Upper lobe of left lung (tissue), 6 donors: Measurements from ENCODE around the gene SH2D3C. TPM values are rescaled to one million over a fixed set of nuclear protein-coding genes. Genes with fewer than 3 reads are reported as not detected.

Source experiments
- ATAC-seq, 2 donors: fragments of 200-7000 bp; cut with Tn5 transposase; one replicate each; pipeline ENCODE4 v1.9.1; 2022; ENCODE audit warnings: mild to moderate bottlenecking in 2 of 2, moderate library complexity in 2 of 2; ENCODE audit not compliant: low FRiP score in 2 of 2
- DNase-seq, 2 donors: peaks; one replicate each; pipeline ENCODE4 v3.0.0-alpha.2; 2019 to 2020
- H3K27ac ChIP-seq, 4 donors: fragments of 200-600 bp; sonication (generic); one replicate each; pipeline ENCODE4 v1.5.1; 2016 to 2019
- H3K27me3 ChIP-seq, 4 donors: fragments of 200-600 bp; sonication (generic); one replicate each; pipeline ENCODE4 v1.5.1; 2017 to 2019
- H3K36me3 ChIP-seq, 4 donors: fragments of 200-600 bp; sonication (generic); one replicate each; pipeline ENCODE4 v1.5.1; 2016 to 2019
- H3K4me1 ChIP-seq, 4 donors: fragments of 200-600 bp; sonication (generic); one replicate each; pipeline ENCODE4 v1.5.1; 2018 to 2019
- H3K4me3 ChIP-seq, 4 donors: fragments of 200-600 bp; sonication (generic); one replicate each; pipeline ENCODE4 v1.5.1; 2017 to 2019; ENCODE audit warnings: mild to moderate bottlenecking in 2 of 4, moderate library complexity in 1 of 4
- H3K9me3 ChIP-seq, 4 donors: fragments of 200-600 bp; sonication (generic); one replicate each; pipeline ENCODE4 v1.5.1; 2018 to 2019
- EP300 ChIP-seq, 4 donors: sonication (generic); formaldehyde crosslinking; IDR thresholded peaks; one replicate each; pipeline ENCODE4 v1.5.1; 2017; ENCODE audit warnings: antibody characterized with exemption in 4 of 4, control low read depth in 2 of 4
- POLR2A ChIP-seq, 4 donors: fragments of 450-650 bp; IDR thresholded peaks; one replicate each; pipeline ENCODE4 v1.5.1; 2016 to 2017; ENCODE audit warnings: antibody characterized with exemption in 4 of 4, mild to moderate bottlenecking in 2 of 4
- POLR2AphosphoS5 ChIP-seq, 2 donors: sonication (generic); formaldehyde crosslinking; IDR thresholded peaks; one replicate each; pipeline ENCODE4 v1.5.1; 2017; ENCODE audit warnings: antibody characterized with exemption in 2 of 2
- WGBS, 2 donors: methylation state at CpG; one replicate each; pipeline ENCODE4 v1.1.5; 2017 to 2018; 5-methylcytosine and 5-hydroxymethylcytosine counted together
- total RNA-seq, 6 donors: library from RNA; depleted of rRNA in 4 of 6; stranded (reverse); fragments of >200 nt in 4 of 6; gene quantifications; one replicate each; pipeline versions ENCODE4 v1.1.0 to v1.2.1, GENCODE V29; 2016 to 2021
- TF ChIP-seq, protein P1 (sequence below), 6 experiments: fragments of 450-650 bp in 4 of 6; fragments of 200-600 bp in 2 of 6; sonication (generic) in 2 of 6; IDR thresholded peaks; one replicate each; pipeline ENCODE4 v1.5.1; 2016 to 2019; ENCODE audit warnings: antibody characterized with exemption in 6 of 6
- donor health status: DM: no; HTN: no; CAD: no; lungs with moderate emphysema.
- donor health status: DM: no; HTN: yes; CAD: no; lungs with severe emphysema.

Gene SH2D3C
- total RNA-seq, 6 donors from 2014 or later: 17.5 to 90.4 (median 37.5) TPM

DNA sequence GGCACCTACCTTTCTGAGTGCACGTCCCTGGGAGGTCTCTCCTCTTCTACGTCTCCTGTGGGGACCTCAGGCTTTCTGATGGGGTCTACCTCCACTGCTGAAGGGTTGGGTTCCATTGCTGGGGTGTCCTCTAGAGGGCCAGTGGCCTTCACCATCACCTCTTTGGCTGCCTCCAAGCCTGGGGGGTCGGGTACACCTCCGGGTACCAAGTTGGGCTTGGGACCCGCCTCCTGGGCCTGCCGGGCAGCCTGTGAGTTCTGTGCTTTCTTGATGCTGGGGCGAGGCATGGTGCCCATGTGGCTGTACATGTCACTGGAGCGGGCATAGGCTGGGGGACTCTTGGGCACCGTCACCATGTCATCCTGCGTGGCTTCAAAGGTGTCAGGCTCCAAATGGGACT lies 4.5 kb downstream of the SH2D3C start:
- 90 to 91% methylated on average over 8 to 10 of the region's 10 CpGs for WGBS, 2 donors
- Histone ChIP-seq H3K27me3 (no peaks in the 10 kb centered on the region), H3K9me3 (no peaks in the 10 kb centered on the region), H3K27ac (no peak overlapping the region), H3K4me1 (peaks cover 21 to 38% (median 29%) of the 10 kb centered on the region in 4 donors), H3K36me3 (peaks cover 0 to 3% (median 0%) of the 10 kb centered on the region in 4 donors), H3K4me3 (no peak overlapping the region)
- DNase-seq: no peak
- no peak for ATAC-seq
- TF ChIP-seq EP300 (IDR thresholded peaks at IDR 0.05) (no peak), POLR2A (IDR thresholded peaks at IDR 0.05) (no peak), POLR2AphosphoS5 (IDR thresholded peaks at IDR 0.05) (no peak)
- TF ChIP-seq, protein P1, sequence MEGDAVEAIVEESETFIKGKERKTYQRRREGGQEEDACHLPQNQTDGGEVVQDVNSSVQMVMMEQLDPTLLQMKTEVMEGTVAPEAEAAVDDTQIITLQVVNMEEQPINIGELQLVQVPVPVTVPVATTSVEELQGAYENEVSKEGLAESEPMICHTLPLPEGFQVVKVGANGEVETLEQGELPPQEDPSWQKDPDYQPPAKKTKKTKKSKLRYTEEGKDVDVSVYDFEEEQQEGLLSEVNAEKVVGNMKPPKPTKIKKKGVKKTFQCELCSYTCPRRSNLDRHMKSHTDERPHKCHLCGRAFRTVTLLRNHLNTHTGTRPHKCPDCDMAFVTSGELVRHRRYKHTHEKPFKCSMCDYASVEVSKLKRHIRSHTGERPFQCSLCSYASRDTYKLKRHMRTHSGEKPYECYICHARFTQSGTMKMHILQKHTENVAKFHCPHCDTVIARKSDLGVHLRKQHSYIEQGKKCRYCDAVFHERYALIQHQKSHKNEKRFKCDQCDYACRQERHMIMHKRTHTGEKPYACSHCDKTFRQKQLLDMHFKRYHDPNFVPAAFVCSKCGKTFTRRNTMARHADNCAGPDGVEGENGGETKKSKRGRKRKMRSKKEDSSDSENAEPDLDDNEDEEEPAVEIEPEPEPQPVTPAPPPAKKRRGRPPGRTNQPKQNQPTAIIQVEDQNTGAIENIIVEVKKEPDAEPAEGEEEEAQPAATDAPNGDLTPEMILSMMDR (IDR thresholded peaks at IDR 0.05): no peak

DNA sequence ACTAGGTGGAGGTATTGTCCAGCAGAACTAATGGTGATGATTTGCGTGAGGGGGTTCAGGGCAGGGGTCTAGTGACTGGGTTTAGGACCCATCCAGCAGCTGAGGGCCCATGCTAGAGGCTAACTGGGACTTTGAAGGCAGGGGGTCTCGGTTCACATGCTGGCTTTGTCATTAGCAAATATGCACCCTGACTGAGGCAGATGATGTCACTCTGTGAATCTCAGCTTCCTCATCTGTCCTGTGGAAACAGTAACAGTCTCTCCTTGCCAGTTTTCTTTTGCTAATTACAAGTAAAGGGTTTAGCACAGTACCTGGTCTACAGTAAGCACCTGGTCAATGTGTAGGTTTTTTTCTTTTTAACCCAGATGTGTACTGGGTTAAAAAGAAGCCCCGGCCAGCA lies 5.2 kb downstream of the SH2D3C start:
- Histone ChIP-seq H3K27me3 (no peaks in the 10 kb centered on the region), H3K27ac (no peak overlapping the region), H3K9me3 (no peaks in the 10 kb centered on the region), H3K4me1 (peaks cover 15 to 41% (median 25%) of the 10 kb centered on the region in 4 donors), H3K36me3 (peaks cover 0 to 3% (median 0%) of the 10 kb centered on the region in 4 donors), H3K4me3 (no peak overlapping the region)
- TF ChIP-seq POLR2AphosphoS5 (IDR thresholded peaks at IDR 0.05) (no peak), EP300 (IDR thresholded peaks at IDR 0.05) (no peak), POLR2A (IDR thresholded peaks at IDR 0.05) (no peak)
- TF ChIP-seq, protein P1 (IDR thresholded peaks at IDR 0.05): no peak
- WGBS, 2 donors: 86 to 90% methylated on average over 3 of the region's 3 CpGs
- ATAC-seq (no peak), DNase-seq (no peak)

DNA sequence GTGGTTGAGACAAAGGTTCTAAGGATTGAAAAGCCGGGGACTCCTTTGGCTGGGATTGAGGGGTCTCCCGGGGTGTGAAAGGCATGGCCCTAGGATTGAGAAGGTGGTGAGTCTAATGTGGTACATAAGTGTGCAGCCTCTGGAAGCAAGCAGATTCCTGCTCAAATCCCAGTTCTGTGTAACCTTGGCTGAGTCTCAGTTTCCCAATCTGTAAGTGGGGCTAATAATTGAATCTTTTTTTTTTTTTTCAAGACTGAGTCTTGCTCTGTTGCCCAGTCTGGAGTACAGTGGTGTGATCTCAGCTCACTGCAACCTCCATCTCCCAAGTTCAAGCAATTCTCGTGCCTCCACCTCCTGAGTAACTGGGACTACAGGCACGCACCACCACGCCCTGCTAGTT lies 5.9 kb downstream of the SH2D3C start:
- no peak for DNase-seq
- WGBS, 2 donors: 97 to 98% methylated on average over 5 of the region's 5 CpGs
- TF ChIP-seq EP300 (IDR thresholded peaks at IDR 0.05) (no peak), POLR2A (IDR thresholded peaks at IDR 0.05) (no peak), POLR2AphosphoS5 (IDR thresholded peaks at IDR 0.05) (no peak)
- TF ChIP-seq, protein P1 (IDR thresholded peaks at IDR 0.05): no peak

DNA sequence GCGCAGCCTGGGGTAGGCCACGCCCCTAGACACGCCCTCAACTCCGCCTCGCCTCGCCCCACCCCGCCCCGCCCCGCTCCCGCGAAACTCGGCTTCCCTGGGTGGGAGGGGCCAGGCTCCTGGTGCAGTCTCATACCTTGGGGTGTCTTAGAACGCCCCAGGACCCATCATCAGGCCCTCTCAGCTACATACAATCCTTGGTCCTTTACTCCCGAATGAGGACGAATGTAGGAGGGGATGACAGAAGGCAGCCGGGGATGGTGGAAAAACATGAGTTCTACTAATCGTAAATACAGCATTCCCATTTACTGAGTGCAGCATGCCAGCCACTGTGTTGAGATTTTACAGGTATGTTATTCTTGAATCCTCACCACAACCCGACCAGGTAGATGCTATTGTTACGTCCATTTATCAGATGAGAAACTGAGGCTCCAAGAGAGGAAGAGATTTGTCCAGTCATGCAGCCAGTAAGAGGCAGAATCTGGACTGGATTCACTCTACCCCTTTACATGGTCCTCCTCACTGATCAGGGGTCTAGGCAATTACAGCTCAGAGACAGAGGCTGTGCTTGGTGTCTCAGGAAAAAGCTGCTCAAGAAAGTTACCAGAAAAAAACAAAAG lies 6.8 kb downstream of the SH2D3C start:
- H3K27ac ChIP-seq: peak overlapping the region in 3 of 4 donors; percentile 69 to 89 (median 84)
- TF ChIP-seq, protein P1 (IDR thresholded peaks at IDR 0.05): no peak
- TF ChIP-seq POLR2A (IDR thresholded peaks at IDR 0.05) (no peak), EP300 (IDR thresholded peaks at IDR 0.05) (no peak), POLR2AphosphoS5 (IDR thresholded peaks at IDR 0.05) (no peak)

More for the DNA sequence above, 5.9 kb downstream of the SH2D3C start:
- H3K27ac ChIP-seq: no peak overlapping the region
- no peaks in the 10 kb centered on the region for H3K27me3 ChIP-seq
- no peak overlapping the region for H3K4me3 ChIP-seq
- no peaks in the 10 kb centered on the region for H3K9me3 ChIP-seq
- H3K4me1 ChIP-seq: peaks cover 18 to 47% (median 31%) of the 10 kb centered on the region in 4 donors
- no peak for ATAC-seq
- peaks cover 0 to 3% (median 0%) of the 10 kb centered on the region in 4 donors for H3K36me3 ChIP-seq

More for the DNA sequence above, 6.8 kb downstream of the SH2D3C start:
- Histone ChIP-seq H3K9me3 (no peaks in the 10 kb centered on the region), H3K4me1 (peaks cover 27 to 57% (median 40%) of the 10 kb centered on the region in 4 donors), H3K27me3 (no peaks in the 10 kb centered on the region), H3K4me3 (peak overlapping the region in 3 of 4 donors; percentile 50 to 75 (median 70)), H3K36me3 (peaks cover 0 to 5% (median 2%) of the 10 kb centered on the region in 4 donors)
- ATAC-seq: no peak
- WGBS, 2 donors: 8 to 10% methylated on average over 13 of the region's 19 CpGs
- DNase-seq: no peak
